Fibroblast of pulmonary artery (primary cell): Measurements from ENCODE around the gene TCF4.

Source experiments
- DNase-seq: peaks from one replicate; pipeline ENCODE4 v3.0.0-alpha.2; 2010; ENCODE audit warnings: low read depth
- H3K4me3 ChIP-seq: replicated peaks from 2 replicates; pipeline ENCODE4 v1.5.1; 2011; ENCODE audit warnings: low read depth, mild to moderate bottlenecking, control low read depth, low read length, moderate library complexity
- TF ChIP-seq, protein P1 (sequence below): IDR thresholded peaks from 2 replicates; pipeline ENCODE4 v1.5.1; 2011; ENCODE audit warnings: mild to moderate bottlenecking, control low read depth, low read length, inconsistent platforms; ENCODE audit errors: missing control alignments

Gene TCF4

DNA sequence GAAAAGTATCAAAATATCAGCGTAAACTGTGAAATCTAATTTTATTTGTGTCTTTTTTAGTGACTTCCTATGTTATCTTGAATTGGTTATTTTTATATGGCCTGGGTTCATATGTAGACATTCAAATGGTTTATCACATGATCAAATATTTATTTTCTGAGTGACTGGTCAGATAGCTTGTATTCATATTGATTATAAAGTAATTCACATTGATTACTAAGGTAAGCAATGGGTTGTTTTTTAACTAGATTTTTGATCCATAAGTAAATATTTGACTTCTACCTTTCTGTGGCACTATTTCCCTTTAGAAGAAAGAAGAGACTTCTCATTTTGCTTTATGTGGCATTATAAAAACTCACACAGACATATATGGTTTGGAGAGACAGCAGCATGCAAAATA, 260.5 kb downstream of the TCF4 start:
- no peak for DNase-seq
- TF ChIP-seq, protein P1, sequence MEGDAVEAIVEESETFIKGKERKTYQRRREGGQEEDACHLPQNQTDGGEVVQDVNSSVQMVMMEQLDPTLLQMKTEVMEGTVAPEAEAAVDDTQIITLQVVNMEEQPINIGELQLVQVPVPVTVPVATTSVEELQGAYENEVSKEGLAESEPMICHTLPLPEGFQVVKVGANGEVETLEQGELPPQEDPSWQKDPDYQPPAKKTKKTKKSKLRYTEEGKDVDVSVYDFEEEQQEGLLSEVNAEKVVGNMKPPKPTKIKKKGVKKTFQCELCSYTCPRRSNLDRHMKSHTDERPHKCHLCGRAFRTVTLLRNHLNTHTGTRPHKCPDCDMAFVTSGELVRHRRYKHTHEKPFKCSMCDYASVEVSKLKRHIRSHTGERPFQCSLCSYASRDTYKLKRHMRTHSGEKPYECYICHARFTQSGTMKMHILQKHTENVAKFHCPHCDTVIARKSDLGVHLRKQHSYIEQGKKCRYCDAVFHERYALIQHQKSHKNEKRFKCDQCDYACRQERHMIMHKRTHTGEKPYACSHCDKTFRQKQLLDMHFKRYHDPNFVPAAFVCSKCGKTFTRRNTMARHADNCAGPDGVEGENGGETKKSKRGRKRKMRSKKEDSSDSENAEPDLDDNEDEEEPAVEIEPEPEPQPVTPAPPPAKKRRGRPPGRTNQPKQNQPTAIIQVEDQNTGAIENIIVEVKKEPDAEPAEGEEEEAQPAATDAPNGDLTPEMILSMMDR: no peak
- no peak overlapping the region for H3K4me3 ChIP-seq

DNA sequence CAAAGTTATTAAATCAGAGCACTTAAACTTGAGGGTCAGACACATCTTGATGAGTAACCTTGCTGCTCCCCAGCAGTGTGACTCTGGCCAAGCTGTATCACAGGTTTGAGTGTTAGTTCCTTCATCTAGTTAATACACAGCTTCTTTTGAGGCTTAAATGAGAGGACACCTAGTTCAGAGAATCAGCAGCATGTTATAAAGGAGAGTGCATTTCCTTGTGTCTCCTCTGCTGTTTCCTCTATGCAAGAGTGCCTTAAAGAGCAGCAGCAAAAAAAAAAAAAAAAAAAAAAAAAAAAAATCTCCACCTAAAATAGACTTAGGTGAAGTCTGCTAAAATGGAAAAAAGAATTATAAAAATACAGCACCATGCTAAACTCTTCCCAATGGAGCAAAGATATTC, 261.9 kb downstream of the TCF4 start:
- no peak for DNase-seq
- H3K4me3 ChIP-seq: no peak overlapping the region
- TF ChIP-seq, protein P1: no peak

DNA sequence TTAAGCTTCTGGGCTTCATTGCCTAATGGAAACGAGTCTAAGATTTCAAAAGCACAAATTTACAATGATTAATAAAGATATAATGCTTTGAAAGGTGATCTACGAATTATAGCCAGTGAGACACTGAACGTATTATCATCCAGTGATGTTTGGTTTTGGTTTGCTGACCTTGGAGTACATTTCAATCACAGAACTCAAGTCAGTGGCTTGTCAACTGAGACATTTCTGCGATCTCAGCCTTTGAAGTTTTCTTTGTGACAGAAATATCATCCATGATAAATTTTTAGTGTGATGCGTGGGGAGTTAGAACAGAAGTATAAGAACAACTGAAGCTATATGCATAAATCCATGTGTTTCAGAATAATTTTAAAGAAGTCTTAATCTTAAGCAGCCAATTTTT, 263.8 kb downstream of the TCF4 start:
- no peak for DNase-seq
- TF ChIP-seq, protein P1: no peak
- no peak overlapping the region for H3K4me3 ChIP-seq

DNA sequence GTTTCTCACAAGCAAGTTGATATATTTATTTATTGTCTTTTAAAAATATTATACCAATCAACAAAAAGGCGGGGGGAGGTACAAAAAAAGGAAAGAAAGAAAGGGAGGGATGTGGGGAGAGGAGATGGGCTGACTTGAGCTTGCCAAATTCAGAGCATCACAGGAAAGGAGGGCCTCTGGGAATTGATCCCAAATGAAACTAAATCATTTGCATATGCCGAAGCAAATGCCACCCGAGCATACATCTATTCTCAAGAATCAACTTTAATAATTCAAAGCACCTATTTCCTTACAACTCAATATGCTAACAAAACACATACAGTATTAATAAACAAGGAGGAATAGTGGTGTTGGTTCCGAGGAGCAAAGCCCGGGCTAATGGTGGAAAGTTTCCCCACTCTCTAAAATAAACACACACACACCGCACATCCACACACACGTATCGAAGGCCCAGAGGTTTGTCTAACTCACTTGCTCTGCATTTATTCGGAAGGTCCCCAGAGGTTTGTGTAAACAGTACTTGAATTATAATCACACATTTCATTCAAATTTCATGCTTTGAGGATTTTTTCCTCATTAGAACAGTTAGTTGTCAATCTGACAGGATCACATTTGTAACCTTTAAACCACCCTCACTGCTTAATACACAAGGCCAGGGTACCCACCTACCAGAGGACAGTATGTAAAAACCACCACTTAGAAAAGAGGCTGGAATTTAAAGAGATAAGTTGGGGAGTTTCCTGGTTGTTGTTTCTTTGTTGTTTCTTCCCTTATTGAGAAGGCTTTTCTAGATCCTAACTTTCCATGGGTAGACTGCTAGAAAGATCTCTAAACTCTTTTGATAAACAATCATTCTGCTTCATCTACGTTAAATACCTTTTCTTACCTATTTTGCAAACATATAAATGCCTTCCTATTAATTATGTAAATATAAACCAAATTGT, 264.7 kb downstream of the TCF4 start:
- TF ChIP-seq, protein P1: no peak
- peak overlapping the region; percentile 68 for H3K4me3 ChIP-seq
- DNase-seq: peak; percentile 53

DNA sequence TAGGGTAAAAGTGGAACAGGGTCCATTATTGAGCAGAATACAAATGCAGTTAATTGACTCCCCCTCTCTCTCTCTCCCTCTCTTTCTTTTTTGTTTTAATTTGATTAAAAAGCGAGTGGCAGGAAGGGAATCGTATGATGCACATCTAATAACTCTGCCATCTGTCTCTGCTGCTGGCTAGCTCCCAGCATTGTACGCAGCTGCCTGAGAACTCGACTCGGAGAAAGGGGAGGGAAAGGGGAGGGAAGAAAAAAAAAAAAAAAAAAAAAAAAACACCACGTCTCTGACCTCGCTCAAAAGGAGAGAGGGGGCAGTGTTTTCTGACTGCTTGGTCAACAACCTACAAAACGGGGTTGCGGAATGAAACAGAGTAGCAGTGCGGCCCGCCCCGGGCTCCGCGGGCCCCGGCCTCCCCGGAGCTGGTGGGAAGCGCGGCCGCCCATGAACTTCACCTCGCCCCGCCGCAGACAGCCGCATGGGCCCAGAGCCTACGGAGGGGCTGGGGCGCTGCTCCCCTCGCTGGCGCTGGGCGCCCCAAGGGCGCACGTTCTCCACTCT, 265.7 kb downstream of the TCF4 start:
- DNase-seq: peak; percentile 97
- peak overlapping the region; percentile 68 for H3K4me3 ChIP-seq
- TF ChIP-seq, protein P1: peak; percentile 23

DNA sequence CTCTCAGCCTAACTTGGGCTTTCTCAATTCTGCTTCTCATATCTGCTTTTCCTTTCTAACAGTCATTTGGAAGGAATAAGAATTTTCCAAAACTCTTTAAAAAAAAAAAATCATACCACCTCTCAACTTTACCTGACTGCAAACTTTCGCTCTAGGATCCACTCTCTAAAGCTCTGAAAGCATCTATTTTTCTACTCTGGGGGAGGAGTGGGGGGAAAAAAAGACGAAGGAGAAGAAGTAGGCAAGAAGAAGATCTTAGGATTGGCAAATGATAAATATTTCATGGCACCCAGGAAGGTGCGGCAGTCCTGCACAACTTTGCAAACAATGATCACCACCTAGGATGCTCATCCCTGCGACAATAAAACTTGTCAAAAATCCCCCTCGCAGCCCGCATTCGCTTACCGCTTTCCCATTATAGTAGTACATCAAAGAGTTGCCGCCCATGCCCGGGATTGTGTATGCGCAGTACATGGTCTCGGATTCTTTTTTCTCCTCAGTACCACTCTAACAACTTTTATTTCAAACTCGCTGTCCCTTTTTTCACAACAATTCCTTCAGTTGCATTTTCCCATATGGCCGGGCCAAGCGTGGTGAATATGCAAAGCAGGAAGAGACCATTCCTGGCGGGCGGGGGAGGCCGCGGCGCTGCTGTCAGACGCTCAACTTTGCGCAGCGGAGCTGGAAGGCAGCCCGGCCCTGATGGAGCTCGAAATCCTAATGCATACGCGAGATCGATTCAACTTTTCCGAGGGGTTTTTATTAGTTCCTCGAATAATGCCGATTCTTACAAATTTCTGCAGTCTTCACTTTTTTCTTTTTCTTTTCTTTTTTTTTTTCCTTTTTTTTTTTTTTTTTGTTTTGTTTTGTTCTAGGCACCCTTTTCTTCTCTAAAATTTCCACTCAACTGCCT, 266.5 kb downstream of the TCF4 start:
- peak overlapping the region; percentile 68 for H3K4me3 ChIP-seq
- TF ChIP-seq, protein P1: no peak
- peak; percentile 95 for DNase-seq
